ENCODE data around the gene BAG3.
"Not testable (repeated sequence)": the region's sequence is repeated elsewhere in the genome, so short reads cannot be mapped to it uniquely, and the experiment has no call there.

Gene BAG3

DNA sequence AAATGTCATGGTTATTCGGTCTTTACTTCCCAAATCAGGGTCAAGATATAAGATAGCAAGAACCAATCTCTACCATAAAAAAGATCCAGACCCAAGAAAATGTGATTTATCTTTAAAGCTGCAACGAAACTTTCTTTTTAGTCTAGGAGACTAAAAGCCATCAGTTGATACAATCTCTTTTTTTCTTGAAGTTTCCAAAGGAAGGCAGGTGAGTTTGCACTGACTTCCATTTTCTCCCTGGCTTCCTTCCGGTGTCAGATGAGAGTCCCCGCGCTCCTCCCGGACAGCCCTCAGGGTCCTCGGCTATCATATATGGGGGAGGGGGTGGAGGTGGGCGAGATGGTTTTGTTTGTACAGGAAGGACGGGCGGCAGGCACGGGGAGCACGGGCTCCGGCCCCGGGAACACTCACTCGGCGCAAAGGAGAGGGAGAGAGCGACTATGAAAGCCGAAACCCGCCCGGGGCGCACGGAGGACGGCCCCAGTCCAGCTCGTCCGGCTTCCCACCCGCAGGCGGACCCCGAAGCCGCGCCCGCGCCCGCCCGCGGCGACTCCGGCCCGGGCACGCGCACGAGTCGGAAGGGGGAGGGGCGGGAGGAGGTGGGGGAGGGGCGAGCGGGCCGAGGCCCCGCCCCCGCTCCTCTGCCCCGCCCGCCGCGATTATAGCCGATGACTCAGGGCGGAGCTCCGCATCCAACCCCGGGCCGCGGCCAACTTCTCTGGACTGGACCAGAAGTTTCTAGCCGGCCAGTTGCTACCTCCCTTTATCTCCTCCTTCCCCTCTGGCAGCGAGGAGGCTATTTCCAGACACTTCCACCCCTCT, at the start of gene BAG3:
TSS of gene BAG3 (plus strand) at position 689 of the 822 bp plus-strand sequence. CDS start 296 bp downstream, outside the sequence.
- DNase-seq: peak; percentile 73

GRCh38 chr10:119602241-119603095, 48.7 kb upstream of the BAG3 start:
- no peak for DNase-seq

DNA sequence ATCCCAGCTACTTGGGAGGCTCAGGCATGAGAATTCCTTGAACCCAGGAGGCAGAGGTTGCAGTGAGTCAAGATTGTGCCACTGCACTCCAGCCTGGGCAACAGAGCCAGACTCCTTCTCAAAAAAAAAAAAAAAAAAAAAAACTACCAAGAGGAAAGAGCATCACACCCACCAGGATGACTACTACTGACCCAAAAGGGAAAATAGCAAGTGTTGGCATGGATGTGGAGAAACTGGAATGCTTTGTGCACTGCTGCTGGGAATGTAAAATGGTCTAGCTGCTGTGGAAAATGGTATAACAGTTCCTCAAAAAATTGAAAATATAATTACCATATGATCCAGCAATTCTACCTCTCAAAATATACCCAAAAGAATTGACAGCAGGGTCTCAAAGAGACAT, 46.7 kb upstream of the BAG3 start:
- no peak for DNase-seq

DNA sequence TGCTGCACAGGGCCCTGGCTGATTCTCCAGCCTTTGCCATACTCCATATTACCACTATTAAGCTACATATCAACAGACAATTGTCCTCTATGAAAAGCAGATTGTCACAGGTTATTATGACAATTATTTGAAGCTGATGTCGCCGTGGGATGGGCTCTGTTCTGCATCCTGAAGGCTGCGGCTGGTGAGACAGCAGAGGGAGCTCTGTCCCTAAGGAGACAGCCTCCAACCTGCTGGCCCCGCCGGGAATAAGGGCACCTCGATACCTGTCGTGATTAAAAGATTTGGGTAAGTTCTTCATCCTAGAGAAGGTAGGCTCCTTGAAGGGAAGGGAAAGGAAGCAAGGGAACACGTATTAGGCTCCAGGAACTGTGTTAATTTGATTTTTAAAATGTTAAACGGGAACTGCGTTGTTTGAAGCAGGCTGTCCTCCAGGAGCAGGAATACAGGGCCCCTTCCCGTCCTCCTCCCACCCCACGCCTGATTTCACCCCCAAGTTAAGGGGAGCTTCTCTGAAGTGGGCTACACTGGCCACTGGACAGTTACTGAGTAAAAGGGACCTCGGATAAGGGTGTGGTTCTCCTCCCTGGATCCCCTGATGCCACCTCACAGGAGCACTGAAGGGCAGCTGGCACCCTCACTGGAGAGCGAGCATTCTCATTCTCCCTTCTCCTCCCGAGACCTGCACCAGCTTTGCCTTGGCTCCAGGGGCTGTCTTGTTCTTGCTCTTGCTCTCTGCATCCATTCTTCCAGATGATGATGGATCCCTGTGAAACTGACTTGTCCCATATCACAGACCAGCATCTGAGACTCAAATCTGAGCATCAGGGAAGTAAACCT, 42.6 kb upstream of the BAG3 start:
- no peak for DNase-seq

DNA sequence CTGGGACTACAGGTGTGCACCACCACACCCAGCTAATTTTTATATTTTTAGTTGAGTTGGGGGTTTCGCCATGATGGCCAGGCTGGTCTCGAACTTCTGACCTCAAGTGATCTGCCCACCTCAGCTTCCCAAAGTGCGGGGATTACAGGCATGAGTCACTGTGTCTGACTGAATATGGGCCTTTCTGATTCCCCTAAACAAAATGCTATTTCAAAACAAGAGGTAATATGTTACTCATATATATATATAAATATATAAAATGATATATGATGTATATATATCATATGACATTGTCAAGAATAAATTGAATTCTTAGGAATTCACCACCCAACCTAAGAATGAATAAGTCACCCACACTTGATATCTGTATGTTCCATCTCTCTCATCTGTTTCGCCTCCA, 41.7 kb upstream of the BAG3 start:
- no peak for DNase-seq

DNA sequence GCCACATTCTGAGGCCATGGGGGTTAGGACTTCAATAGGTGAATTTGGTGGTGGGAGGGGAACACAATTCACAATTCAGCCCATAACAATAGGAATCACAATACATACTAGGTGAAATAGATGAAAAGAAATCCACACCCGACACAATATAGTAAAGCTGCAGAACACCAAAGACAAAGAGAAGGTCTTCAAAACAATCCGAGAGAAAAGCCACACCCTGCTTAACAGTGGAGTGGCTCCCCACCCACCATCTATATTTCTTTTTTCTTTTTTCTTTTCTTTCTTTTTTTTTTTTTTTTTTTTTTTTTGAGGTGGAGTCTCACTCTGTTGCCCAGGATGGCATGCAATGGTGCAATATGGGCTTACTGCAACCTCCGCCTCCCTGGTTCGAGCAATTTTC, 39.7 kb upstream of the BAG3 start:
- DNase-seq: no peak

DNA sequence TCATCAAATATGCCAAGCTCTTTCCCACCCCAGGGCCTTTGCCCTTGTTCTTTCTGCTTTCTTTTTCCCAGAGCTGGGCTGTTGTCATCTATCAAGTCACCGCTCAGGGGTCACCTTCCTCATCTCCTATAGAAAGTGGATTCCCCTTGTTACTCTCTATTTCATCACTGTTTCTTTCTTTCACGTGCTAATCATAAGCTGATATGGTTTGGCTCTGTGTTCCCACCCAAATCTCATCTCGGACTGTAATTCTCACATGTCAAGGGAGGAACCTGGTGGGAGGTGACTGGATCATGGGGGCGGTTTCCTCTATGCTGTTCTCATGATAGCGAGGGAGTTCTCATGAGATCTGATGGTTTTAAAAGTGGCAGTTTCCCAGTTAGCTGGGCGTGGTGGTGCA, 37.4 kb upstream of the BAG3 start:
- no peak for DNase-seq

GRCh38 chr10:119614686-119615085, 36.5 kb upstream of the BAG3 start:
- DNase-seq: no peak

- DNase-seq: no peak
Observed at GRCh38 chr10:119616882-119617570, 34.2 kb upstream of the BAG3 start.

GRCh38 chr10:119619215-119619614, 32.0 kb upstream of the BAG3 start:
- no peak for DNase-seq

DNA sequence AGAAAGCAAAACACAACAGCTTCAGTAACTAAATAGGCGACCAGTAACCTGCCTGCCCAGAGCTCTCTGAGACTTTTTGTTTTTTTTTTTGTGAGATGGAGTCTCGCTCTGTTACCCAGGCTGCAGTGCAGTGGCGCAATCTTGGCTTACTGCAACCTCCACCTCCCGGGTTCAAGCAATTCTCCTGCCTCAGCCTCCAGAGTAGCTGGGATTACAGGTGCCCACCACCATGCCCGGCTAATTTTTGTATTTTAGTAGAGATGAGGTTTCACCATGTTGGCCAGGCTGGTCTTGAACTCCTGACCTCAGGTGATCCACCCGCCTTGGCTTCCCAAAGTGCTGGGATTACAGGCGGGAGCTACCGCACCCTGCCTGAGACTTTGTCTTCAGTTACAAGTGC, 31.4 kb upstream of the BAG3 start:
- not testable (repeated sequence) for DNase-seq

DNA sequence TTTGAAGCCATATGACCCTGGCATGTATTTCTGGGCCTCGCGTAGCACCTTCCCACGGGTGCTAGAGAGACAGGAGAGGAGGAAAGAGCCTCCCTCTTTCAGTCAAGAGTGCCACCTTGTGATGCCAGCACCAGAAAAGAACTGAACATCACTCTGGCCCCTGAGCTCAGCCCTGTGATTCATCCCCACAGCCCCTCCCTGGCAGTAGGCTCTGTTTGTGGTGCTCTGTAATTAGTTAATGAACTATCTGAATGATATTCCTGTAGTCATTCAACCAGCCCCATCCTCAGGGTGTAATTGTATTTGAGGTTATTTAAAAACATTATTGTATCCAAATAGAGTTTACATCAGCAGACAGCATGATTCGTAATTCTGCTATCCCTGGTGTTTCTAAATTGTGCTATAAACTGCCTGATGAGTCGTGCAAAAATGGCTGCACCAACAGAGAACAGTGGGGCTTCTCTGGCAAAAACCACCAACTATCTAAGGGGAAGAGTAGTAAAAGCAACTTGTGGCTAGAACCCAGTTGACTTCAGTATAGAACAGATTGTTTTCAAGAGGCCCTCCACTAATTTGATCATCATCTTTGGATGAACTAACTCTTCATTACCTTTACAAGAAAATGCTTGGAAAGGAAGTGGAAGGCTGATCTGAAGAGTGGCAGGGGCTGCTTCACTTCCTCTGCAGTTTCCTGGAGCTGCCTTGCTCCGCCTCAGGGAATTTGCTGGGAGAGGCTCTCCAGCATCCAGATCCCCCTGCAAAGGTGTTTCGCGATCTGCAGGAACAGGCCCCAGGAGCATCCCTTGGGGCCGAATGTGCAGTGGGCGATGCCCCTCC, 30.7 kb upstream of the BAG3 start:
- DNase-seq: no peak

- no peak for DNase-seq
Observed at GRCh38 chr10:119621078-119621384, 30.1 kb upstream of the BAG3 start.

DNA sequence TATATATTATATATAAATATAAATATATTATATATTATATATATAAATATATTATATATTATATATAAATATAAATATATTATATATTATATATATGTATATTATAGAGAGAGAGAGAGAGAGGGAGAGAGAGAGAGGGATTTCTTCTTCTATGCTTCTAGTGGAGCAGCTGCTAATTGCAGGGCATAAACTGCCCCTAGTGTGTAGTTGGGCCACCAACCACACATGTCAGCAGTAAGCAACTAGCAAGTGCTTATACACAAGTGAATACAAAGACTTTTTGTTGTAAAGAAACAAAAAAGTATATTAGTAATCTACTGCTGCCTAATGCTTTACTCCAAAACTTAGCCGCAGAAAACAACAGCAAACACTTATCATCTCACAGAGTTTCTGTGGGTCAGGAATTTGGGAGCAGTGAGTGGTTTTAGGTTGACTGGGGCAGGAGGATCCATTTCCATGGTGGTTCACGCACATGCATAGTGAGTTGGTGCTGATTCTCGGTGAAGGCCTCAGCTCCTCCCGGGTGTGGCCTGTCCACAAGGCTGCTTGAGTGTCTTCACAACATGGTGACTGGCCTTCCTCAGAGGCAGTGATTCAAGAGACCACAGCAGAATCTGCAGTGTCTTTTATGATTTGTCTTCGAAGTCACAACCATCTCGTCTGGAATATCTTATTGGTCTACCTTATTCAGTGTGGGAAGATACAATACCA, 25.5 kb upstream of the BAG3 start:
- DNase-seq: no peak

DNA sequence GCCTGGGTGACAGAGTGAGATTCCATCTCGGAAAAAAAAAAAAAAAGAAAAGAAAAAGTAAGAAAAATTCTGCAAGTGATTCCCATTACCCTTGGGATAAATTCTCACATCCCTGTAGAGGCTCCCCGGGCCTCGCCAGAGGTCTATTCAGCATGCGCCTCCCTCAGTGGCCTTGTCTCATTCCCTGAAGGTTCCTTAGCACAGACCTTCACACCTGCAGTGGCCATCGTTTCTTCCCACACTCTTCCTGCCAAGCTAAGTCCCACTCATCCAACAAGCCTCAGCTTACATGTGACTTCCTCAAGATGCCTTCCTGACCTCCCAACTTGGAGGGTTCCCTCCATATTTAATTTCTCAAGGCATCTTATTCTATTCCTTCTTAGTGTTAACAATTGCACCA, 20.9 kb upstream of the BAG3 start:
- DNase-seq: no peak

DNA sequence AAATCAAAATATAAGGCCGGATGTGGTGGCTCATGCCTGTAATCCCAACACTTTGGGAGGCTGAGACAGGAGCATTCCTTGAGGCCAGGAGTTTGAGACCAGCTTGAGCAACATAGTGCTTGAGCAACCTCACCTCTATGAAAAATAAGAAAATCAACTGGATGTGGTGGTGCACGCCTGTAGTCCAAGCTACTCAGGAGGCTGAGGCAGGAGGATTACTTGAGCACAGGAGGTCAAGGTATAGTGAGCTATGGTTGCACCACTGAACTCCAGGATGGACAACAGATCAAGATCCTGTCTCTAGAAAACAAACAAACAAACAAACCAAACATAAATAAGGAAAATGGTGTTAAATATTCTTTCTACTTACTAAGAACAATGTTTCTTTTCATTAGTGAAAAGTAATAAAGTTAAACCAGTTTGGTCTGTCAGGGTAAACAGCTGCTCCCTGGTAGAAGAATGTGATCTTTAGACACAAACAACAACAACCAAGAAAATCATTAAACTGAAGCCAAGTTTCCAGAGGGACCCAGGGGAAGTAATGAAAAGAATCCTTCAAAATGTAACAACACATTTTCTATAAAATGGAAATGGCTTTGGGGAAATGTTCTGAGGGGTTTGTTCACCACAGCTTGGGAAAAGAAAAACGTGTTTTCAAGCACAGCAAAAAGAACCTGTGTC, 17.5 kb upstream of the BAG3 start:
- DNase-seq: no peak

DNA sequence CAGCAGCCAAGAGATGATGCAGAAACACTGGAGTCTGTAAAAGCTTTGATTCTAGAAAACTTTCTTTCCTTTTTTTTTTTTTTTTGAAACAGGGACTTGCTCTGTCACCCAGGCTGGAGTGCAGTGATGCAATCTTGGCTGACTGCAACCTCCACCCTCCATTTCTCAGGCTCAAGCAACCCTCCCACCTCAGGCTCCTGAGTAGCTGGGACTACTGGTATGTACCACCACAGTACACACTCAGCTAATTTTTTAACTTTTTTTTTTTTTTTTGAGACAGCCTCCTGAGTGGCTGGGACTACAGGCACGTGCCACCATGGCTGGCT, 17.0 kb upstream of the BAG3 start:
- DNase-seq: no peak

- no peak for DNase-seq
Observed at GRCh38 chr10:119637631-119638030, 13.5 kb upstream of the BAG3 start.

GRCh38 chr10:119638982-119639381, 12.2 kb upstream of the BAG3 start:
- DNase-seq: no peak

DNA sequence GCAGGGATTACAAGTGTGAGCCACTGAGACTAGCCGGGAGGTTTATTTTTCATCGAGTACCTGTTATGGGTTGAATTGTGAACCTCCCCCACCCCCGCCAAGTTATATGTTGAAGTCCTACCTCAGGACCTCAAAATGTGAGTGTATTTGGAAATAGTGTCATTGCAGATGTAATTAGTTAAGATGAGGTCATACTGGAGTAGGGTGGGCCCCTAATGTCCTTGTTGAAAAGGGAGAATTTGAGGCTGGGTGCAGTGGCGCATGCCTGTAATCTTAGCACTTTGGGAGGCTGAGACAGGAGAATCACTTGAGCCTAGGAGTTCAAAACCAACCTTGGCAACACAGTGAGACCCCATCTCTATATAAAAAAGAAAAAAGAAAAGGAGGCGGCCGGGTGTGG, 10.8 kb upstream of the BAG3 start:
- DNase-seq: no peak

All from activated CD4-positive, alpha-beta T cell treated with anti-CD3 and anti-CD28 coated beads for 1 hour (primary cell).